GM10248 (cell line): ENCODE results near the gene SAFB2.

Experiments used
- CTCF ChIA-PET: fragments of 300-600 bp; sonication (Branson Sonifier 250); formaldehyde crosslinking; extraction: SDS; loops from one replicate; lab custom pipeline; 2021; ENCODE audit warnings: antibody characterized with exemption; lab: Yijun Ruan, JAX
- POLR2A ChIA-PET: fragments of 350-650 bp; sonication (Branson Sonifier 250); formaldehyde crosslinking; extraction: SDS; loops from one replicate; lab custom pipeline; 2020; ENCODE audit warnings: antibody characterized with exemption; lab: Yijun Ruan, JAX
- DNase-seq: peaks from one replicate; pipeline ENCODE4 v3.0.0; 2012; ENCODE audit errors: extremely low spot score
- CTCF ChIP-seq: IDR thresholded peaks from 2 replicates; pipeline ENCODE4 v1.5.1; 2012; ENCODE audit warnings: mild to moderate bottlenecking, low read depth; ENCODE audit errors: extremely low read depth, missing control alignments, control extremely low read depth

SAFB2 gene

GRCh38 chr19:5643060-5643459, 20.5 kb upstream of the SAFB2 start:
- TF ChIP-seq CTCF = no peak
- DNase-seq = no peak
- ChIA-PET CTCF (interaction anchor here (1.4 to 1.9 kb wide), 3 partner anchors 14 to 44 kb away, joined by 3 to 7 read pairs (median 4); no protein-coding TSS in a partner anchor), POLR2A (interaction anchor here (0.6 kb wide), 1 partner anchor 34 kb away, joined by 7 read pairs; no protein-coding TSS in a partner anchor)

GRCh38 chr19:5642204-5642603, 19.6 kb upstream of the SAFB2 start:
- POLR2A ChIA-PET = no interaction called here
- TF ChIP-seq CTCF = no peak

GRCh38 chr19:5641171-5641570, 18.6 kb upstream of the SAFB2 start:
- ChIA-PET POLR2A (interaction anchor here (0.6 kb wide), 1 partner anchor 19 kb away, joined by 5 read pairs; no protein-coding TSS in a partner anchor), CTCF (interaction anchor here (1.9 kb wide), 1 partner anchor 12 kb away, joined by 4 read pairs; no protein-coding TSS in a partner anchor)
- TF ChIP-seq CTCF = no peak
- no peak for DNase-seq

More at GRCh38 chr19:5642204-5642603, 19.6 kb upstream of the SAFB2 start:
- DNase-seq = no peak
- CTCF ChIA-PET = interaction anchor here (1.4 to 1.9 kb wide), 3 partner anchors 13 to 45 kb away, joined by 3 to 7 read pairs (median 4); no protein-coding TSS in a partner anchor

GRCh38 chr19:5637971-5638370, 15.4 kb upstream of the SAFB2 start:
- CTCF ChIA-PET = interaction anchor here (1.5 kb wide), 1 partner anchor 9 kb away, joined by 3 read pairs; no protein-coding TSS in a partner anchor
- POLR2A ChIA-PET = interaction anchor here (0.6 kb wide), 1 partner anchor 102 kb away, joined by 6 read pairs; no protein-coding TSS in a partner anchor
- no peak for TF ChIP-seq CTCF
- no peak for DNase-seq

- DNase-seq = no peak
- POLR2A ChIA-PET = interaction anchor here (1.1 kb wide), 1 partner anchor 13 kb away, joined by 3 read pairs; the partner anchor contains the start of genes SAFB and SAFB2
- CTCF ChIA-PET = interaction anchor here (1.1 to 1.5 kb wide), 3 partner anchors 10 to 169 kb away, joined by 3 to 8 read pairs (median 3); no protein-coding TSS in a partner anchor
- no peak for TF ChIP-seq CTCF
These were observed 12.9 kb upstream of the SAFB2 start for GRCh38 chr19:5635427-5635826.

GRCh38 chr19:5632657-5633056, 10.1 kb upstream of the SAFB2 start:
- no peak for DNase-seq
- ChIA-PET CTCF (interaction anchor here (1.9 kb wide), 1 partner anchor 28 kb away, joined by 4 read pairs; no protein-coding TSS in a partner anchor), POLR2A (interaction anchor here (0.6 kb wide), 1 partner anchor 28 kb away, joined by 10 read pairs; no protein-coding TSS in a partner anchor)
- no peak for TF ChIP-seq CTCF
